Subcutaneous adipose tissue (tissue), 4 donors: ENCODE data around the gene FBXL14. TPM values are rescaled to one million over a fixed set of nuclear protein-coding genes. Genes with fewer than 3 reads are reported as not detected.

Experiments
- CTCF ChIP-seq: fragments of 450-650 bp; IDR thresholded peaks from one replicate; pipeline ENCODE4 v1.5.1; 2016; ENCODE audit warnings: low read depth, mild to moderate bottlenecking, control low read depth, antibody characterized with exemption, moderate library complexity
- total RNA-seq, 4 donors: library from RNA; depleted of rRNA; stranded (reverse); fragments of >200 nt; gene quantifications; one replicate each; pipeline ENCODE4 v1.1.0, GENCODE V29; 2016

The FBXL14 gene
- total RNA-seq, 4 donors from 2014 or later, result 4.6 to 10.2 (median 8.0) TPM

- no peak for TF ChIP-seq CTCF
These were observed 35.9 kb upstream of the FBXL14 start for GRCh38 chr12:1630133-1630826.

DNA sequence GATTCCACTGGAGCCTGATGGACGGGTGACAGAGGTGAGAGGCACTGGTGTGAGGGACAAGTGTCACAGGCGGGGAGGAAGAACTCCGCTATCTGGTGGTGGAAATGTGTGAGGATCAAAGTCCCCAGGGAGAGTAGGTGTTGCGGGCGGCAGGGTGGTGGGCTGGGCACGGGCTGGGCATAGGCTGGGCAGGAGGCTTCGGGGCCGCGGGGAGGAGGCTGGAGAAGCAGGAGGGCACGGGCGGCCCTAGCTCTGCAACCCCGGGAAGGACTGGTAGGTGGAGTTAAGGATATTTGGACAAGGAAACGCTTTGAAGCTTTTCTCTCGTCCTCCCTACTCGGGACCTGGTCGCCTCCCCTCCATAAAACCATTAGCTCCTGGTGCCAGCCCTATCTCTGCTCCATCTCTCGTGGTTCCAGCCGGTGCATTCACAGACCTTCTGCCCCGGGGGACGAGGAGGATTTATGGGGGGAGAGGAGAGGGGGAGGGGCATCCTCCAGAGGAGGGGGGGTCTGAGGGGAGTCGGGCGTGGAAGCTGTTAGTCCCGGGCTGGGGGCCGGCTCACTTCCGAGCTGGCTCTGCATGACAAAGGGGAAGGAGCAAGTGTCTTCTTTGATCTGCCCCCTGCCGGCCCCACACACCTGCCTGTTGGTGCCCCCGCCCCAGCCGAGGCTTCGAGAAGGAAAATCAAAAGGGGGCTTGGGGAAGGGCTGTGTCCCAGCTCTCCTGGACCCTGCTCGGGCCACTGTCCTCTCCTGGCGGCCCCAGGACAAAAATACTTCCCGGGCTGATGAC, 35.2 kb upstream of the FBXL14 start:
- TF ChIP-seq CTCF, result no peak

DNA sequence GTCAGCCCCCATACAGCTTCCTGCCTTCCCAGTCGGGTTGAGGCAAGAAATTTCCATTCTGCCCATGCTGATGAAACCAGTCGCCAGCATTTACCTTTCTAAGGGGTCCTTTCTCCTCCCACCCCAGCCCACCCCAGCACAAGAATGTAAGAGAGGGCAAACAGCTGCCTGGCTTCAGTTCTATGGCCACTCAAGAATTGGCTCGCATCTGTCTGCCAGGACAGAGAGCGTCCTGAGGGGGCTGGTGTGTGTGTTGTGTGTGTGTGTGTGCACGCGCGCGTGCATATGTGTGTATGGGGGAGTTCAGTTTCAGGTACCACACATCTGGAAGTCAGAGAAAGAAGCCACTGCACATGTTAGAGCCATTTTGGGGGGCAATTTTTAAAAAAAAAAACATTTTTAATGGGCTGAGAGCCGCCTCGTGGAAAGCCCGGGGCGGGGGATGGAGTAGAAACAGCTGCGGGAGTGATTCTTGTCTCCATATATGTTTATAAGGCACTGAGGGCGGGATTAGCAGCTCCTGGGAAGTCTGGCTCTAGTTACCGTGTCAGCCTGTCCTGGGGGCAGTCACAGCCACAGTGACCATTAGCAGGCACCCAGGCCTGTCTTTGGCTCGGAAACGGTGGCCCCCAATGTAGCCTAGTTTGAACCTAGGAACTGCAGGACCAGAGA, 34.4 kb upstream of the FBXL14 start, which contains the start of gene WNT5B:
TSS of gene WNT5B (plus strand) at position 566 of the 672 bp plus-strand sequence. CDS start 2,124 bp downstream, outside the sequence.
- no peak for TF ChIP-seq CTCF

- TF ChIP-seq CTCF, result no peak
These were observed 28.0 kb upstream of the FBXL14 start for GRCh38 chr12:1622406-1622805.

DNA sequence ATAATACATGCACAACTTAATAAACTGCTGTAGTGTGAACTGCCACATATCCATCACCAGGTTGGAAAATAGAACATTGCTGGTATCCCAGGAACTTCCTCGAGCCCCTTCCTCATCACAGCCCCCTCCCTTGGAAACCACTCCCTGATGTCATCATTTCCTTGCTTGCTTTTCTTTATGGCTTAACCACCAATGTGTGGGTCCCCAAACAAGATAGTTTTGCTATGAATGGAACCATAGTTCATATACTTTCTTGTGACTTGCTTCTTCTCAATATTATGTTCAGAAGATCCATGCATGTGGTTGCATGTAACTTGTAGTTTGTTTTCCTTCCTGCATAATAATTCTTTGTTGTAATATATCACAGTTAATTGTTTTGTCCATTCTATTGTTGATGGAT, 25.7 kb upstream of the FBXL14 start:
- no peak for TF ChIP-seq CTCF

- TF ChIP-seq CTCF, result no peak
These were observed 25.2 kb upstream of the FBXL14 start for GRCh38 chr12:1619587-1619986.

- TF ChIP-seq CTCF, result no peak
These were observed 24.8 kb upstream of the FBXL14 start for GRCh38 chr12:1619159-1619558.
